ENCODE measurements around the gene TBC1D2B.
A peak's percentile ranks its signal among the peaks of the same experiment; 100 is the strongest.

The TBC1D2B gene

GRCh38 chr15:78057803-78058202 is 19.7 kb downstream of the TBC1D2B start:
- peaks cover 15% of the 10 kb centered on the region for H3K36me3 Mint-ChIP-seq (ENCODE audit: low read depth)
- H3K27ac Mint-ChIP-seq: no peak overlapping the region
- peaks cover 89% of the 10 kb centered on the region for H3K4me1 Mint-ChIP-seq
- no peak overlapping the region for H3K4me3 Mint-ChIP-seq
- H3K9me3 Mint-ChIP-seq: no peaks in the 10 kb centered on the region
- no peaks in the 10 kb centered on the region for H3K27me3 Mint-ChIP-seq
- no peak for ATAC-seq
- DNase-seq: no peak

GRCh38 chr15:78056714-78057269 is 20.7 kb downstream of the TBC1D2B start:
- H3K36me3 Mint-ChIP-seq (ENCODE audit: low read depth): peaks cover 21% of the 10 kb centered on the region
- H3K27me3 Mint-ChIP-seq: no peaks in the 10 kb centered on the region
- H3K4me1 Mint-ChIP-seq: peaks cover 90% of the 10 kb centered on the region
- H3K4me3 Mint-ChIP-seq: peak overlapping the region; percentile 41
- no peak for DNase-seq
- H3K9me3 Mint-ChIP-seq: no peaks in the 10 kb centered on the region
- ATAC-seq: peak; percentile 1
- peak overlapping the region; percentile 91 for H3K27ac Mint-ChIP-seq

- no peak for DNase-seq
- peak overlapping the region; percentile 39 for H3K4me3 Mint-ChIP-seq
- peak; percentile 23 for ATAC-seq
- no peaks in the 10 kb centered on the region for H3K27me3 Mint-ChIP-seq
- peaks cover 21% of the 10 kb centered on the region for H3K36me3 Mint-ChIP-seq (ENCODE audit: low read depth)
- H3K27ac Mint-ChIP-seq: peak overlapping the region; percentile 91
- peaks cover 93% of the 10 kb centered on the region for H3K4me1 Mint-ChIP-seq
- H3K9me3 Mint-ChIP-seq: no peaks in the 10 kb centered on the region
Observed at GRCh38 chr15:78055919-78056713, 21.4 kb downstream of the TBC1D2B start.

GRCh38 chr15:78054966-78055365 is 22.5 kb downstream of the TBC1D2B start:
- Mint-ChIP-seq H3K4me1 (peaks cover 97% of the 10 kb centered on the region), H3K36me3 (ENCODE audit: low read depth) (peaks cover 23% of the 10 kb centered on the region), H3K4me3 (no peak overlapping the region), H3K27ac (peak overlapping the region; percentile 91), H3K9me3 (no peaks in the 10 kb centered on the region), H3K27me3 (no peaks in the 10 kb centered on the region)
- DNase-seq (no peak), ATAC-seq (no peak)

- H3K27ac Mint-ChIP-seq: no peak overlapping the region
- H3K36me3 Mint-ChIP-seq (ENCODE audit: low read depth): peaks cover 23% of the 10 kb centered on the region
- DNase-seq (no peak), ATAC-seq (no peak)
- H3K27me3 Mint-ChIP-seq: no peaks in the 10 kb centered on the region
- no peaks in the 10 kb centered on the region for H3K9me3 Mint-ChIP-seq
- H3K4me3 Mint-ChIP-seq: no peak overlapping the region
- H3K4me1 Mint-ChIP-seq: peaks cover 97% of the 10 kb centered on the region
Observed at GRCh38 chr15:78054518-78054917, 23.0 kb downstream of the TBC1D2B start.

GRCh38 chr15:78052545-78052944 is 25.0 kb downstream of the TBC1D2B start:
- Mint-ChIP-seq H3K4me3 (no peak overlapping the region), H3K4me1 (peaks cover 97% of the 10 kb centered on the region), H3K27me3 (no peaks in the 10 kb centered on the region), H3K27ac (peak overlapping the region; percentile 89), H3K9me3 (no peaks in the 10 kb centered on the region), H3K36me3 (ENCODE audit: low read depth) (peaks cover 27% of the 10 kb centered on the region)
- DNase-seq (no peak), ATAC-seq (no peak)

GRCh38 chr15:78052001-78052401 is 25.5 kb downstream of the TBC1D2B start:
- Mint-ChIP-seq H3K4me1 (peaks cover 97% of the 10 kb centered on the region), H3K9me3 (no peaks in the 10 kb centered on the region), H3K27me3 (no peaks in the 10 kb centered on the region), H3K36me3 (ENCODE audit: low read depth) (peaks cover 27% of the 10 kb centered on the region), H3K27ac (peak overlapping the region; percentile 89), H3K4me3 (no peak overlapping the region)
- ATAC-seq: no peak
- no peak for DNase-seq

GRCh38 chr15:78051596-78051995 is 25.9 kb downstream of the TBC1D2B start:
- H3K27ac Mint-ChIP-seq: peak overlapping the region; percentile 89
- peaks cover 97% of the 10 kb centered on the region for H3K4me1 Mint-ChIP-seq
- DNase-seq: no peak
- H3K4me3 Mint-ChIP-seq: peak overlapping the region; percentile 25
- no peaks in the 10 kb centered on the region for H3K27me3 Mint-ChIP-seq
- no peak for ATAC-seq
- H3K36me3 Mint-ChIP-seq (ENCODE audit: low read depth): peaks cover 29% of the 10 kb centered on the region
- H3K9me3 Mint-ChIP-seq: no peaks in the 10 kb centered on the region

GRCh38 chr15:78050826-78051225 is 26.7 kb downstream of the TBC1D2B start:
- Mint-ChIP-seq H3K27ac (peak overlapping the region; percentile 89), H3K4me3 (peak overlapping the region; percentile 68), H3K27me3 (no peaks in the 10 kb centered on the region), H3K9me3 (no peaks in the 10 kb centered on the region), H3K4me1 (peaks cover 97% of the 10 kb centered on the region), H3K36me3 (ENCODE audit: low read depth) (peaks cover 30% of the 10 kb centered on the region)
- DNase-seq: no peak
- peak; percentile 51 for ATAC-seq

GRCh38 chr15:78050441-78050809 is 27.1 kb downstream of the TBC1D2B start:
- no peak for DNase-seq
- H3K27ac Mint-ChIP-seq: peak overlapping the region; percentile 89
- H3K4me3 Mint-ChIP-seq: peak overlapping the region; percentile 68
- peaks cover 97% of the 10 kb centered on the region for H3K4me1 Mint-ChIP-seq
- no peaks in the 10 kb centered on the region for H3K9me3 Mint-ChIP-seq
- H3K27me3 Mint-ChIP-seq: no peaks in the 10 kb centered on the region
- ATAC-seq: no peak
- H3K36me3 Mint-ChIP-seq (ENCODE audit: low read depth): peaks cover 30% of the 10 kb centered on the region

- H3K27ac Mint-ChIP-seq: peak overlapping the region; percentile 89
- H3K36me3 Mint-ChIP-seq (ENCODE audit: low read depth): peaks cover 29% of the 10 kb centered on the region
- ATAC-seq (peak; percentile 68), DNase-seq (peak; percentile 71)
- peak overlapping the region; percentile 68 for H3K4me3 Mint-ChIP-seq
- H3K9me3 Mint-ChIP-seq: no peaks in the 10 kb centered on the region
- H3K27me3 Mint-ChIP-seq: no peaks in the 10 kb centered on the region
- H3K4me1 Mint-ChIP-seq: peaks cover 97% of the 10 kb centered on the region
Observed at GRCh38 chr15:78049691-78050440, 27.6 kb downstream of the TBC1D2B start.

- Mint-ChIP-seq H3K9me3 (no peaks in the 10 kb centered on the region), H3K27me3 (no peaks in the 10 kb centered on the region), H3K36me3 (ENCODE audit: low read depth) (peaks cover 32% of the 10 kb centered on the region), H3K4me1 (peaks cover 99% of the 10 kb centered on the region), H3K27ac (peak overlapping the region; percentile 85), H3K4me3 (no peak overlapping the region)
- ATAC-seq: no peak
- DNase-seq: no peak
Observed at GRCh38 chr15:78048628-78048920, 28.9 kb downstream of the TBC1D2B start.

- peak overlapping the region; percentile 13 for H3K4me3 Mint-ChIP-seq
- peaks cover 32% of the 10 kb centered on the region for H3K36me3 Mint-ChIP-seq (ENCODE audit: low read depth)
- peak overlapping the region; percentile 85 for H3K27ac Mint-ChIP-seq
- peaks cover 96% of the 10 kb centered on the region for H3K4me1 Mint-ChIP-seq
- H3K27me3 Mint-ChIP-seq: no peaks in the 10 kb centered on the region
- no peak for ATAC-seq
- DNase-seq: no peak
- H3K9me3 Mint-ChIP-seq: no peaks in the 10 kb centered on the region
Observed at GRCh38 chr15:78047761-78048627, 29.5 kb downstream of the TBC1D2B start.

- Mint-ChIP-seq H3K4me1 (peaks cover 94% of the 10 kb centered on the region), H3K27ac (peak overlapping the region; percentile 85)
- ATAC-seq: peak; percentile 53
Observed at GRCh38 chr15:78046796-78047341, 30.6 kb downstream of the TBC1D2B start.

More at GRCh38 chr15:78046796-78047341, 30.6 kb downstream of the TBC1D2B start:
- H3K4me3 Mint-ChIP-seq: peak overlapping the region; percentile 40
- no peaks in the 10 kb centered on the region for H3K27me3 Mint-ChIP-seq
- DNase-seq: no peak
- peaks cover 32% of the 10 kb centered on the region for H3K36me3 Mint-ChIP-seq (ENCODE audit: low read depth)
- no peaks in the 10 kb centered on the region for H3K9me3 Mint-ChIP-seq
